GM18519 (cell line): ENCODE data around the gene TLE4.
A peak's percentile ranks its signal among the peaks of the same experiment; 100 is the strongest.
"Not testable (repeated sequence)": the region's sequence is repeated elsewhere in the genome, so short reads cannot be mapped to it uniquely, and the experiment has no call there.

Experiments
- ATAC-seq: cut with Tn5 transposase; IDR thresholded peaks from one replicate; pipeline ENCODE4 v1.9.1; 2021; ENCODE audit warnings: mild to moderate bottlenecking, moderate library complexity; ENCODE audit not compliant: unreplicated experiment, low FRiP score

The TLE4 gene

GRCh38 chr9:79708541-79708940, 136.8 kb downstream of the TLE4 start:
- no peak for ATAC-seq

GRCh38 chr9:79709743-79710674, 138.2 kb downstream of the TLE4 start:
- no peak for ATAC-seq

GRCh38 chr9:79711874-79712273, 140.1 kb downstream of the TLE4 start:
- ATAC-seq = no peak

GRCh38 chr9:79719021-79719420, 147.3 kb downstream of the TLE4 start:
- no peak for ATAC-seq

- ATAC-seq = no peak
Observed at GRCh38 chr9:79719989-79720388, 148.2 kb downstream of the TLE4 start.

GRCh38 chr9:79731171-79731890, 159.6 kb downstream of the TLE4 start:
- ATAC-seq = peak; percentile 75

- no peak for ATAC-seq
Observed at GRCh38 chr9:79735023-79735779, 163.4 kb downstream of the TLE4 start.

- ATAC-seq = no peak
Observed at GRCh38 chr9:79736051-79736450, 164.3 kb downstream of the TLE4 start.

GRCh38 chr9:79741381-79741780, 169.6 kb downstream of the TLE4 start:
- no peak for ATAC-seq

- no peak for ATAC-seq
Observed at GRCh38 chr9:79742110-79742721, 170.5 kb downstream of the TLE4 start.

- ATAC-seq = no peak
Observed at GRCh38 chr9:79744521-79744920, 172.8 kb downstream of the TLE4 start.

- no peak for ATAC-seq
Observed at GRCh38 chr9:79745752-79746336, 174.1 kb downstream of the TLE4 start.

GRCh38 chr9:79751895-79752466, 180.2 kb downstream of the TLE4 start:
- not testable (repeated sequence) for ATAC-seq

GRCh38 chr9:79756414-79756813, 184.6 kb downstream of the TLE4 start:
- ATAC-seq = no peak

GRCh38 chr9:79757074-79757473, 185.3 kb downstream of the TLE4 start:
- no peak for ATAC-seq

- ATAC-seq = no peak
Observed at GRCh38 chr9:79757881-79758669, 186.3 kb downstream of the TLE4 start.

GRCh38 chr9:79759460-79759859, 187.7 kb downstream of the TLE4 start:
- ATAC-seq = no peak

GRCh38 chr9:79762070-79762469, 190.3 kb downstream of the TLE4 start:
- no peak for ATAC-seq

GRCh38 chr9:79763671-79764285, 192.0 kb downstream of the TLE4 start:
- no peak for ATAC-seq
